OCI-LY1 (cell line): ENCODE measurements around the gene TRRAP.

Experiments used
- H2AFZ ChIP-seq: fragments of 200-600 bp; sonication (generic), shearing (Covaris generic); 2 replicates; pipeline ENCODE4 v1.6.0; 2014; ENCODE audit warnings: antibody characterized with exemption, mild to moderate bottlenecking, low read length
- H3F3A ChIP-seq: fragments of 200-600 bp; sonication (generic), shearing (Covaris generic); 2 replicates; pipeline ENCODE4 v1.6.0; 2014; ENCODE audit warnings: mild to moderate bottlenecking, antibody characterized with exemption, low read length, moderate library complexity; ENCODE audit not compliant: insufficient read depth
- H3K27ac ChIP-seq: fragments of 200-600 bp; sonication (generic); 2 replicates; pipeline ENCODE4 v1.5.1; 2014; ENCODE audit warnings: low read length, mixed run types, mild to moderate bottlenecking, low read depth; ENCODE audit not compliant: poor library complexity, severe bottlenecking
- H3K27me3 ChIP-seq: fragments of 200-600 bp; sonication (generic); 2 replicates; pipeline ENCODE4 v1.6.0; 2014; ENCODE audit warnings: antibody characterized with exemption, mild to moderate bottlenecking, low read length, moderate library complexity; ENCODE audit not compliant: insufficient read depth
- H3K36me3 ChIP-seq: fragments of 200-600 bp; sonication (generic); 2 replicates; pipeline ENCODE4 v1.6.1; 2014; ENCODE audit warnings: mild to moderate bottlenecking, antibody characterized with exemption, low read length, moderate library complexity, mixed read lengths; ENCODE audit not compliant: insufficient read depth
- H3K4me1 ChIP-seq: fragments of 200-600 bp; sonication (generic); 2 replicates; pipeline ENCODE4 v1.5.1; 2014; ENCODE audit warnings: mild to moderate bottlenecking, low read length, moderate library complexity; ENCODE audit not compliant: insufficient read depth, severe bottlenecking
- H3K4me2 ChIP-seq: fragments of 200-600 bp; sonication (generic), shearing (Covaris generic); 2 replicates; pipeline ENCODE4 v1.6.1; 2014; ENCODE audit warnings: low read length
- H3K4me3 ChIP-seq: fragments of 200-600 bp; sonication (generic); 2 replicates; pipeline ENCODE4 v1.5.1; 2014; ENCODE audit warnings: low read length, low read depth, mild to moderate bottlenecking, mixed read lengths; ENCODE audit not compliant: poor library complexity, severe bottlenecking
- H3K79me2 ChIP-seq: fragments of 200-600 bp; shearing (Covaris generic); 2 replicates; pipeline ENCODE4 v1.6.1; 2016; ENCODE audit warnings: mixed run types, low read length, mixed read lengths; ENCODE audit not compliant: insufficient read depth
- H3K9ac ChIP-seq: fragments of 200-600 bp; sonication (generic), shearing (Covaris generic); 2 replicates; pipeline ENCODE4 v1.6.1; 2014; ENCODE audit warnings: mild to moderate bottlenecking, low read length, mixed read lengths
- H3K9me2 ChIP-seq: fragments of 200-600 bp; sonication (generic), shearing (Covaris generic); 2 replicates; pipeline ENCODE4 v1.6.1; 2014; ENCODE audit warnings: low read depth, mild to moderate bottlenecking, low read length, mixed read lengths
- H3K9me3 ChIP-seq: fragments of 200-600 bp; shearing (Covaris generic); 2 replicates; pipeline ENCODE4 v1.6.1; 2014; ENCODE audit warnings: low read length, mixed read lengths
- H4K20me1 ChIP-seq: fragments of 200-600 bp; sonication (generic), shearing (Covaris generic); 2 replicates; pipeline ENCODE4 v1.6.0; 2016; ENCODE audit warnings: mild to moderate bottlenecking, low read length; ENCODE audit not compliant: insufficient read depth
- CTCF ChIP-seq: fragments of 200-600 bp; sonication (generic), shearing (Covaris generic); IDR thresholded peaks from 2 replicates; pipeline ENCODE4 v1.5.1; 2017; ENCODE audit warnings: mild to moderate bottlenecking, antibody characterized with exemption, low read length, moderate library complexity, mixed read lengths
- EZH2 ChIP-seq: fragments of 200-600 bp; sonication (generic), shearing (Covaris generic); IDR thresholded peaks from 2 replicates; pipeline ENCODE4 v1.8.0; 2017; ENCODE audit warnings: borderline replicate concordance, mixed run types, mild to moderate bottlenecking, antibody characterized with exemption, low read length, moderate library complexity, mixed read lengths

Gene TRRAP

GRCh38 chr7:98945852-98946251 is 67.5 kb downstream of the TRRAP start:
- Histone ChIP-seq H3K4me1 (no peaks in the 10 kb centered on the region), H3K27ac (no peak overlapping the region), H3K79me2 (no peaks in the 10 kb centered on the region), H3K4me2 (no peak overlapping the region), H4K20me1 (no peaks in the 10 kb centered on the region), H3K4me3 (no peak overlapping the region), H3K27me3 (no peaks in the 10 kb centered on the region), H3K9ac (no peak overlapping the region), H2AFZ (no peak overlapping the region), H3K36me3 (peaks cover 97% of the 10 kb centered on the region), H3F3A (no peaks in the 10 kb centered on the region), H3K9me3 (no peaks in the 10 kb centered on the region), H3K9me2 (no peaks in the 10 kb centered on the region)
- TF ChIP-seq EZH2 = no peak
- no peak for TF ChIP-seq CTCF

- H3K79me2 ChIP-seq = no peaks in the 10 kb centered on the region
- no peaks in the 10 kb centered on the region for H3K4me1 ChIP-seq
- H3K9me3 ChIP-seq = no peaks in the 10 kb centered on the region
- H3K4me3 ChIP-seq = no peak overlapping the region
- no peaks in the 10 kb centered on the region for H3K9me2 ChIP-seq
- H3K4me2 ChIP-seq = no peak overlapping the region
- H3K36me3 ChIP-seq = peaks cover 97% of the 10 kb centered on the region
- H3K27me3 ChIP-seq = no peaks in the 10 kb centered on the region
- no peak overlapping the region for H3K9ac ChIP-seq
- H2AFZ ChIP-seq = no peak overlapping the region
- H3K27ac ChIP-seq = no peak overlapping the region
- no peaks in the 10 kb centered on the region for H3F3A ChIP-seq
- TF ChIP-seq CTCF = no peak
- TF ChIP-seq EZH2 = no peak
- no peaks in the 10 kb centered on the region for H4K20me1 ChIP-seq
Measured at GRCh38 chr7:98946389-98946788, 68.1 kb downstream of the TRRAP start.

- H2AFZ ChIP-seq = no peak overlapping the region
- no peak for TF ChIP-seq EZH2
- no peak for TF ChIP-seq CTCF
Measured at GRCh38 chr7:98949336-98950044, 71.2 kb downstream of the TRRAP start.

More at GRCh38 chr7:98949336-98950044, 71.2 kb downstream of the TRRAP start:
- H3K4me1 ChIP-seq = no peaks in the 10 kb centered on the region
- H3K9ac ChIP-seq = no peak overlapping the region
- no peaks in the 10 kb centered on the region for H3F3A ChIP-seq
- H3K79me2 ChIP-seq = no peaks in the 10 kb centered on the region
- H3K9me3 ChIP-seq = no peaks in the 10 kb centered on the region
- H4K20me1 ChIP-seq = no peaks in the 10 kb centered on the region
- no peaks in the 10 kb centered on the region for H3K27me3 ChIP-seq
- H3K4me3 ChIP-seq = no peak overlapping the region
- H3K4me2 ChIP-seq = no peak overlapping the region
- H3K36me3 ChIP-seq = peaks cover 97% of the 10 kb centered on the region
- no peak overlapping the region for H3K27ac ChIP-seq
- no peaks in the 10 kb centered on the region for H3K9me2 ChIP-seq
